ENCODE data around the gene ABR.
"Not testable (repeated sequence)": the region's sequence is repeated elsewhere in the genome, so short reads cannot be mapped to it uniquely, and the experiment has no call there.

ABR gene

GRCh38 chr17:1069847-1070246 is 109.9 kb downstream of the ABR start:
- DNase-seq, result no peak

GRCh38 chr17:1068356-1068755 is 111.4 kb downstream of the ABR start:
- no peak for DNase-seq

DNA sequence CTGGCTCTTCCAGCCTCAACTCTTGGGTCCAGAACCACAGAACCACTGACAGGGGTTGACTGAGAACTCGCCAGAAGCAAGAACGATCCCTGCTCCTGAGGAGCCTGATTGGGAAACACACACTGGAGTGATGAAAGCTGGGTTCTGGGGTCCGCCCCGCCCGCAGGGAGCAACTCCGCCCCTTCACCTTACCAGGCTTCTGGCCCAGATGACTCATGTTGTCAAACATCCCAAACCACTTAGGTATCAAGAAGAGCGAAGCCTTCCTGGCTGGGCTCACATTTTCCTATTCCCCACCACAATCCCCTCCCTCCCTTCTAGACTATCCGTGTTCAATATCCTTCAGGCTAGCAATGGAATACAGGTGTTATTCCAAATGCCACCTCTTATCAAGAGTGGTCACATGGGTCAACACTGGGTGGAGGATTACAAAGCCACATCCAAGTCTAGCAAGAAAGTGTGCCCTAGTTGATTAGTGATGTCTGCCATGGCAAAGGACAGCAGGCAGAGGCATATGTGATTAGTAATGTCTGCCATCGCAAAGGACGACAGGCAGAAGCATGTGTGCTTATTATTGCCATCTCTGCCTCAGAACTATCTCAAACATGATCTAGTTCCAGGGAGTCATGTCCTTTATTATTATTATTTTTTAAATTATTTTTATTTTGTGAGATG is 112.4 kb downstream of the ABR start:
- no peak for DNase-seq

GRCh38 chr17:1065416-1065815 is 114.4 kb downstream of the ABR start:
- not testable (repeated sequence) for DNase-seq

DNA sequence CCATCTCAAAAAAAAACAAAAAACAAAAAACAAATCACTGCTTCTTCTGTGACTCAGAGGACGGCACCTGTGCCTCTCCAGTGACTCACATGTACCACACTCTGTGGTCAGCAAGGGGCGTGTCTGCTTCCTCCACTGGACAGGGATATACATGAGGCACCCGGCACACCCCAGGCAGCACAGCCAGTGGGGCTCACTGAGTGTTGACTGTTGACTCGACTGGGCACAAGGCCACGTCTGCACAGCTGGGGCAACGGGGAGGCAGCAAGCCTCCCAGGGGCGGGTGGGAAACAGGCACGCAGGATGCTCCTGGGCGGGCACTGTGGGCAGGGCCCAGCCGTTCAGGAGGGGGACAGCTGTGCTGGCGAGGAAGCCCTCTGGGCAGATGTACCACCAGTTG is 118.8 kb downstream of the ABR start:
- DNase-seq, result no peak

DNA sequence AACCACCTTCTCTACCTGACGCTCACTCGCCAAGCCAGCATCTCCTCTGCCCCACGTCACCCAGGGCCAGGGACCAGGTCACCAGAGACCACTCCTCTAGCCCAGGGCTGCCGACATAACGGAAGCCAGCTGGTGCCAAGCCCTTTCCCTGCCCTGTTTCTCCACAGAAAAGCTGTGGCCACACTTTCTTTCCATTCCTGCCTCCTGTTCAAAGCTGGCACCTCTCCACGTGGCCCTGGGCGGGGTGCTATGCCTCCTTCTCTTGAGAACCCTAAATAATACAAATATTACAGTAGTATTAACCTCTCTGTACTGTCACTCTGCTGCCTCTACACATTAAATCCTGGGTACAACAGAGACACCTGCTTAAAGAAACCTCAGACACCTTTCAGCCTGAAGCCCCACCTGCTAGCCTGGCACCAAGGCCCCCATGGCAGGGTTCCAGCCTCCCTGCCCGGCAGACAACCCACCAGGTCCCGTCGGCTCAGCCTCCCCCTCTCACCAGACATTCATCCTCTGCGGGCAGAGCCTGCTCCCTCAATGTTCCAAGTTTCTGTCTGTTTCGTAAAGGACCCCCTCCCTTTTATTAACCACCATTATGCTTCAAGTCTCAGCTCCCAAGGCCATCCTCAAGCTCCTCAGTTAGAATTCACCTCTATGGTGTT is 120.5 kb downstream of the ABR start:
- no peak for DNase-seq

- DNase-seq, result no peak
Measured at GRCh38 chr17:1058423-1059130, 121.2 kb downstream of the ABR start.

GRCh38 chr17:1056761-1057160 is 123.0 kb downstream of the ABR start:
- DNase-seq, result no peak

- peak; percentile 67 for DNase-seq
Measured at GRCh38 chr17:1055751-1056645, 123.8 kb downstream of the ABR start.

DNA sequence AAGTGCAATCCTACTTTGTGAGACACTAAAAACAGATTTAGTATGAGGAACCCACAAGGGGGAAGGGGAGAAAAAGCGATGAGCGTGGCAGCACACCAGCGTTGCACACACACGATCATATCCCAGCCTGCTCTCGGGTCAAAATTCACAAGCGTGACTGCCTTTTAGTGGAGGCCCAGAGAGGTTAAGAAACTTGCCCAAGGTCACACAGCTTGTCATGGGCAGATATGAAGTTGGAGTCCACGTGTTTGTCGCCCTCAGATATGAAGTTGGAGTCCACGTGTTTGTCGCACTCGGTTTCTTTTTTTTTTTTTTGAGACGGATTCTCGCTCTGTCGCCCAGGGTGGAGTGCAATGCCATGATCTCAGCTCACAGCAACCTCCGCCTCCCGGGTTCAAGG is 124.5 kb downstream of the ABR start:
- DNase-seq, result no peak

GRCh38 chr17:1054656-1055055 is 125.1 kb downstream of the ABR start:
- DNase-seq, result no peak

DNA sequence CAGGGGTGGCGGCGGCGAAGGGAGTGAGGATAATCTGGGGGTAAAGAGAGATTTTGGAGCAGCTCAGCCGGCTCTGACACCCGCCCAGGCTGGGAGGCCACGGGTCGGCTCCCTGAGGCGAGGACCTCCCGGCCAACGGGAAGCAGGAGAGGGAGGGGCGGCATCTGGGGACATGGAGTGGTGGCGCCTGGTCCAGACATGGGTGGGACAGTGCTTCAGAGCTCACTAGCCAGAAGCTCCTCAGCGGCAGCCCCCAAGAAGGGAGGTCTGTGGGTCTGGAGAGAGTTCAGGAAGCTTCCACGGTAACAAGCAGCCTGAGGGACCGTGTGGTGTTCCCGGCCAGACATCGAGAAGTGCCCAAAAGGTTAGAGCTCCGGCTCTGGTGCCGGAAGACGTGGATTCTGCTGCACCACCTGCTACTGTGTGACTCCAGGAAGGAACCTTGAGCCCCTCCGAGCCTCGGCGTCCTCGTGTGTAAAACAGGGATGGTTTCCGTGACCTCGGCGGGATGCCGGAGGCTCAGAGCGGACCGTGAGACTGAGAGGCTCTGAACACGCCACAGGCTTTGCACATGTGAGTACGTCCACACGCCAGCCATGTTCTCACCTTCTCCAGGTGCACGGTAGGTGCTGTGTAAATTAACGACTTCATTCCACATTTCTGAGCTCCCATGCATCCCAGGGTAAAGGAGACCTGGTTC is 126.0 kb downstream of the ABR start:
- no peak for DNase-seq

GRCh38 chr17:1050996-1051925 is 128.5 kb downstream of the ABR start:
- no peak for DNase-seq

DNA sequence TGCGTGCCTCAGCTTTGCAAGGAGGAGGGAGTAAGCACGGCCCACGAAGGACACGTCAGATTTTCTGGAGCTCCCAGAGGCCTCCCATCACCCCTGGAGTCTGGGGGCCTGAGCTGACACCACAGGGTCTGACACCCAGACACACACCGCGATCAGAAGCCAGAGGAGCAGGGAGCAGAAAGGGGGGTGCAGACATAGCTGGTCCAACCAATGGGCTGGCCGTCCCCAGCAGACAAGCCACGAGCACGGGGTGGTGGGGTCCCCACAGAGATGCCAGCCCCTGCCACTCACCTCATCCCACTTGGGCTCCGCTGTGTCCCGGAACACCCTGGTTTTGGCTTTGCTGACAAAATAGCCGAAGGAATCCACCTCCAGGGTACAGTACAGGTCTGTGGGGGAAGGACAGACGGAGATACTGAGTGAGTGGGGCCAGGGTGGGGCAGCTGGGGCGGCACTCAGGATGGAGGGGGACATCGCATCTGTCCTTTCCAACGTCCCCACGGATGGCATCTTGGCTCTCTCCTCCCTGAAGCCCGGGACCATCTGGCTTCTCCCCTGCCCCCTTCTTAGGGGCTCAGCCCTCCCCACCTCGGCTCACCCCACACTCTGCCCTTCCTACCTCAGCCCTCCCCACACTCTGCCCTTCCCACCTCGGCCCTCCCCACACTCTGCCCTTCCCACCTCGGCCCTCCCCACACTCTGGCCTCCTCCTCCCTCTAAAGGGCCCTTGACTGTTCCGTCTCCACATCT is 129.4 kb downstream of the ABR start:
- DNase-seq, result no peak

DNA sequence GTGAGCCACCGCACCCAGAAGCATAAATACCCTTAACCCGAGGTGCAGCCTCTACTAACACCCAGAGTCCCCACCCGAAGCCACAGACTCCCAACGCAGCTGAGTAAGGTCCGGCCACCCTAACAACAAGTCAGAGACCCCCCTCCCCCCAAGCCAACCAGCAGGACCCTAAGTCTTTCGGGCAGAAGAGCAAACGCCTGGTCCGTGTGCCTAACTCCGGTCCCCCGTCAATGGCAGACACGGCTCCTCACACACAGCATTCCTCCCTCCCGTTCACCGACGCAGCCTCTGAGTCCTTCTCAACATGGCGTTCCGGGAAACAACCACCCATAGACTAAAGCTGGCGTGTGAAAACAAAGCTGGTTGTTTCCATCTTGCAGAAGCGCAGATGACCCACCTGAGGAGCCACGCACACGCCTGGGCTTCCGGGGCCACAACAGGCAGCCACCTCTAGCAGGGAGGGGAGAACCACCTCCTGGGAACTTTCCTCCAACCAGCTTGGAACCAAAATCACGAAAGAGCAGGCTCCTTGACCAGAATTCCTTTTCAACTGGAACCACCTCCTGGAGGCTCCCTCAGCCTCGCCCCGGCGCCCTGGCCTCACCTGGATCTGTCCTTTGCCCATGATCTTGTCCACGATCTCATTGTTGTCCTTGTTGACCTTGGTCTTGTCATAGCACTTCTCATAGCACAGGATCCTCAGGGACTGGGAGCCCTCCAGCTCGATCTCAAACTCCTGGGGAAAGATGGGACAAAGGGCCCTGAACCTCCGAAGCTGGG is 130.1 kb downstream of the ABR start:
- DNase-seq, result no peak

- DNase-seq, result not testable (repeated sequence)
Measured at GRCh38 chr17:1048516-1049115, 131.2 kb downstream of the ABR start.

DNA sequence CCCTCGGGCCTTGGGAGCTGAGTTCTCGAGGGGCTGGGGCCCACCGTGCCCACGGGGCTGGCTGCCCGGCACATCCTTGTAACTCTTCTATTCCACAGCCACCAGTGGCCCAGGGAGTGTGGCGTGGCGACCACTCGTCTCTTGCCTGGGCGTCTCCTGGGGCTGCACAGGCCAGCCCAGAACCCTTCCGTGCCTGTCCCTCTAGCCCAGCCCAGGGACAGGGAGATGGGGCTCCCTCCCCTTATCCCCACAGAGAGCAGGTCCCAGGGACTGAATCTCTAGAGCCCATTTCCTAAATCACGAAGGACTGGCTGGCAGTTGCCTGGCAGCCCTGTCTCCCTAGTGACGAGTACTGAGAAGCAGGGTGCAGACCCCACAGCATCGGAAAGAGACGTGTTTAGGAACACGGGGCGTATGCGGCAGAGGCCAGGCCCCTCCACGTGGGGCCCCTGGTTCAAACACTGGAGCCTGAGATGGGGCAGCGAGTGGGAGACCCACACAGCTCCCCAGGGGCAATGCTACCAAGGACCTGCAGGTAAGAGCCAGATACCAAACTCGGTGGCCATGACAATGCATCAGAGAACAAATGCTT is 131.8 kb downstream of the ABR start:
- DNase-seq, result no peak

DNA sequence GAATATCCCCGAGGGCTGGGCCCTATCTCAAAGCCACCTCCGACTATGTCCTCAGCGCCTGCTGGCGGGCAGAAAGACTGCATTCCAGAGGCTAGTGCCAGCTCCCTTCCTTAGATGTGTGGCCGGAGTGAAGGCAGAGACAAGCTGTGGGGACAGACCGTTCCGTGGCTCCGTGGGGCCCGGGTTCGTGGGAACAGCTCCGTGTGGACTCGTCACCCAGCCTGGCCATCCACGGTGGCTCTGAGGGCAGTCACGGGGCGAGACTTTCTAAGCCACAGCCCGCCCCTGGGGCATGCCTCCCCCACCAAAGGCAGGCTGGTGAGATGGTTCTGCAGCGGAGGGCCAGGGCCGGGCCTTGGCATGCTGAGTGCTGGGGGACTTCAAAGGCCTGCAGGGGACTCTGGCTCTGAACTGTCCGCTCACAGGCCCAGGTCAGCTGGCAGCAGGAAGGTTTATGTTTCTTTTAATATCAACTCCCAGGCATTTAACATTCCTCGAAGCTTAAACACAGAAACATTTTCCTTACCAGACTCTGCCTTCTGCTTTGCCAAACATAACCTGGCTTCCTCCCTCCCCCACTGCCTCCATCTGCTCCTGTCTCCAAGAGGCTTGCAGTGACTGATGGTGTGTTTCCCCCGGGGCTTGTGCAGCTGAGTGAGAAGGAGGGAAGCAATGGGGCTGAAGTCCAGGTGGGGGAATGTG is 132.5 kb downstream of the ABR start:
- peak; percentile 48 for DNase-seq

All from right kidney (tissue), 1 donor.